H1 (cell line): Measurements from ENCODE around the gene TXNDC11. TPM values are rescaled to one million over a fixed set of nuclear protein-coding genes. Genes with fewer than 3 reads are reported as not detected.
A peak's percentile ranks its signal among the peaks of the same experiment; 100 is the strongest.

Experiments used
- CTCF ChIA-PET: fragments of 300-600 bp; sonication (Branson Sonifier 250); formaldehyde crosslinking; loops from one replicate; lab custom pipeline; 2021; ENCODE audit not compliant: partially characterized antibody; lab: Charles Lee
- POLR2A ChIA-PET: fragments of 300-600 bp; sonication (Branson Sonifier 250); formaldehyde crosslinking; loops from one replicate; lab custom pipeline; 2021; ENCODE audit warnings: inconsistent platforms; ENCODE audit not compliant: partially characterized antibody; lab: Charles Lee
- DNase-seq, 2 experiments: peaks; one replicate each; pipeline versions ENCODE4 v3.0.0 to v3.0.0-alpha.2; 2010 to 2022; ENCODE audit warnings: low spot score in 2 of 2, low read depth in 1 of 2, mixed read lengths in 1 of 2
- FAIRE-seq: peaks from 2 replicates; lab custom pipeline; 2011; peaks lifted over from hg19 to GRCh38; lab: Jason Lieb, UNC
- H2AFZ ChIP-seq: 2 replicates; pipeline ENCODE4 v1.8.1; 2012; ENCODE audit warnings: low read length, inconsistent platforms
- H2AK5ac ChIP-seq: 2 replicates; pipeline ENCODE4 v1.6.1; 2013; ENCODE audit warnings: low read depth, low read length
- H2BK120ac ChIP-seq: replicated peaks from 2 replicates; pipeline ENCODE3; 2013; ENCODE audit warnings: low read depth, low read length, inconsistent platforms
- H2BK12ac ChIP-seq: 2 replicates; pipeline ENCODE4 v1.6.1; 2013; ENCODE audit warnings: low read depth, low read length
- H2BK15ac ChIP-seq: 2 replicates; pipeline ENCODE4 v1.6.1; 2013; ENCODE audit warnings: low read length
- H2BK20ac ChIP-seq: 2 replicates; pipeline ENCODE4 v1.6.1; 2013; ENCODE audit warnings: low read length
- H2BK5ac ChIP-seq: 2 replicates; pipeline ENCODE4 v1.6.1; 2013; ENCODE audit warnings: low read depth, low read length
- H3K14ac ChIP-seq: 2 replicates; pipeline ENCODE4 v1.6.1; 2013; ENCODE audit warnings: inconsistent platforms; ENCODE audit not compliant: insufficient read length
- H3K18ac ChIP-seq: 2 replicates; pipeline ENCODE4 v1.6.1; 2013; ENCODE audit warnings: low read length; ENCODE audit errors: extremely low read depth
- H3K23ac ChIP-seq: 2 replicates; pipeline ENCODE4 v1.6.1; 2013; ENCODE audit warnings: inconsistent platforms; ENCODE audit not compliant: insufficient read length
- H3K23me2 ChIP-seq: 2 replicates; pipeline ENCODE4 v1.6.1; 2013; ENCODE audit warnings: low read depth, low read length
- H3K27ac ChIP-seq: 2 replicates; pipeline ENCODE4 v1.6.1; 2011; ENCODE audit warnings: low read depth, low read length, inconsistent platforms
- H3K27me3 ChIP-seq, 4 experiments: replicated peaks in 1 of 4; 1 replicate in 1 of 4; 2 replicates in 3 of 4; pipeline versions ENCODE4 v1.6.1 to v1.8.1; 2011 to 2013; ENCODE audit warnings: low read length in 3 of 4, mild to moderate bottlenecking in 3 of 4, inconsistent platforms in 2 of 4, mixed read lengths in 2 of 4, moderate library complexity in 1 of 4; ENCODE audit not compliant: control insufficient read depth in 3 of 4, insufficient read depth in 3 of 4; ENCODE audit errors: extremely low read depth in 1 of 4
- H3K36me3 ChIP-seq, 4 experiments: 2 replicates each; pipeline versions ENCODE4 v1.6.1 to v1.8.1; 2011 to 2013; ENCODE audit warnings: mild to moderate bottlenecking in 4 of 4, low read length in 3 of 4, moderate library complexity in 2 of 4, control low read depth in 1 of 4, inconsistent platforms in 1 of 4; ENCODE audit not compliant: insufficient read depth in 4 of 4, control insufficient read depth in 2 of 4
- H3K4ac ChIP-seq: replicated peaks from 2 replicates; pipeline ENCODE3; 2013; ENCODE audit warnings: low read length, low read depth, mixed read lengths, inconsistent platforms; ENCODE audit not compliant: insufficient read length
- H3K4me1 ChIP-seq, 4 experiments: replicated peaks in 1 of 4; 1 replicate in 1 of 4; 2 replicates in 3 of 4; pipeline versions ENCODE4 v1.6.1 to v1.8.1; 2011 to 2013; ENCODE audit warnings: low read length in 3 of 4, inconsistent platforms in 2 of 4, mixed read lengths in 1 of 4; ENCODE audit not compliant: insufficient read depth in 4 of 4, control insufficient read depth in 3 of 4
- H3K4me2 ChIP-seq, 2 experiments: 2 replicates each; pipeline versions ENCODE4 v1.6.1 to v1.8.1; 2011 to 2013; ENCODE audit warnings: low read depth in 2 of 2, low read length in 2 of 2, control low read depth in 1 of 2, inconsistent platforms in 1 of 2, mild to moderate bottlenecking in 1 of 2; ENCODE audit not compliant: insufficient read depth in 1 of 2
- H3K4me3 ChIP-seq, 4 experiments: fragments of 200-600, 300-600 bp in 1 of 4; sonication (generic), shearing (Covaris generic), sonication (Bioruptor Twin) in 1 of 4; 2 replicates each; pipeline versions ENCODE4 v1.5.1 to v1.8.1; 2011 to 2016; ENCODE audit warnings: low read length in 4 of 4, low read depth in 3 of 4, control low read depth in 2 of 4, inconsistent platforms in 2 of 4, mild to moderate bottlenecking in 2 of 4, mixed read lengths in 1 of 4, moderate library complexity in 1 of 4; ENCODE audit not compliant: insufficient read depth in 2 of 4; ENCODE audit errors: extremely low read depth in 1 of 4
- H3K56ac ChIP-seq: replicated peaks from 2 replicates; pipeline ENCODE3; 2013; ENCODE audit warnings: low read depth, mild to moderate bottlenecking, mixed read lengths, low read length, inconsistent platforms; ENCODE audit not compliant: insufficient read length
- H3K79me1 ChIP-seq: 2 replicates; pipeline ENCODE4 v1.6.1; 2013; ENCODE audit warnings: low read depth, low read length, control low read depth
- H3K79me2 ChIP-seq, 2 experiments: 2 replicates each; pipeline versions ENCODE4 v1.6.1 to v1.8.1; 2012 to 2013; ENCODE audit warnings: low read length in 2 of 2, mild to moderate bottlenecking in 2 of 2, inconsistent platforms in 1 of 2; ENCODE audit not compliant: insufficient read depth in 2 of 2, control insufficient read depth in 1 of 2
- H3K9ac ChIP-seq, 4 experiments: replicated peaks in 1 of 4; 1 replicate in 1 of 4; 2 replicates in 3 of 4; pipeline versions ENCODE4 v1.6.1 to v1.8.1; 2011 to 2013; ENCODE audit warnings: low read depth in 3 of 4, low read length in 3 of 4, control low read depth in 2 of 4, mild to moderate bottlenecking in 2 of 4, moderate library complexity in 2 of 4, inconsistent platforms in 1 of 4; ENCODE audit errors: extremely low read depth in 1 of 4
- H3K9me3 ChIP-seq, 2 experiments: 2 replicates each; pipeline versions ENCODE4 v1.6.1 to v1.8.1; 2012 to 2013; ENCODE audit warnings: mild to moderate bottlenecking in 2 of 2, moderate library complexity in 2 of 2, control low read depth in 1 of 2, inconsistent platforms in 1 of 2, low read depth in 1 of 2, low read length in 1 of 2, mixed read lengths in 1 of 2; ENCODE audit not compliant: insufficient read depth in 2 of 2
- H4K20me1 ChIP-seq, 2 experiments: replicated peaks in 1 of 2; 2 replicates each; pipeline versions ENCODE3 to v1.8.1; 2011 to 2013; ENCODE audit warnings: inconsistent platforms in 2 of 2, low read length in 2 of 2, mild to moderate bottlenecking in 1 of 2; ENCODE audit not compliant: insufficient read depth in 2 of 2, control insufficient read depth in 1 of 2
- H4K5ac ChIP-seq: 2 replicates; pipeline ENCODE4 v1.6.1; 2013; ENCODE audit warnings: low read length, low read depth, mixed read lengths, inconsistent platforms; ENCODE audit not compliant: insufficient read length
- H4K8ac ChIP-seq: 2 replicates; pipeline ENCODE4 v1.8.0; 2013; ENCODE audit warnings: mild to moderate bottlenecking, moderate library complexity, low read length, inconsistent platforms; ENCODE audit not compliant: insufficient read depth; ENCODE audit errors: extremely low read depth
- H4K91ac ChIP-seq: replicated peaks from 2 replicates; pipeline ENCODE3; 2013; ENCODE audit warnings: low read length, mixed read lengths, inconsistent platforms; ENCODE audit not compliant: insufficient read length
- BCL11A ChIP-seq, 2 experiments: IDR thresholded peaks; one replicate each; pipeline ENCODE4 v1.6.1; 2011; ENCODE audit warnings: low read depth in 2 of 2, low read length in 2 of 2, mild to moderate bottlenecking in 2 of 2
- CHD1 ChIP-seq: IDR thresholded peaks from 2 replicates; pipeline ENCODE4 v1.6.1; 2012; ENCODE audit warnings: low read depth, low read length, improper control_type of control experiment
- GTF2F1 ChIP-seq: IDR thresholded peaks from 2 replicates; pipeline ENCODE4 v1.6.1; 2012; ENCODE audit warnings: low read depth, low read length, improper control_type of control experiment, borderline replicate concordance
- JUN ChIP-seq: IDR thresholded peaks from 2 replicates; pipeline ENCODE4 v1.6.1; 2011; ENCODE audit warnings: low read depth, mild to moderate bottlenecking, improper control_type of control experiment, low read length
- KDM1A ChIP-seq: fragments of 200-600, 300-600 bp; sonication (generic); IDR thresholded peaks from 2 replicates; pipeline ENCODE4 v1.7.1; 2016; ENCODE audit warnings: mild to moderate bottlenecking, low read length, borderline replicate concordance
- RAD21 ChIP-seq, 2 experiments: IDR thresholded peaks in 1 of 2; conservative IDR thresholded peaks in 1 of 2; 2 replicates each; pipeline ENCODE4 v1.6.1; 2011; ENCODE audit warnings: low read depth in 2 of 2, low read length in 2 of 2, improper control_type of control experiment in 1 of 2, inconsistent platforms in 1 of 2, mild to moderate bottlenecking in 1 of 2, moderate library complexity in 1 of 2
- RFX5 ChIP-seq: IDR thresholded peaks from 2 replicates; pipeline ENCODE4 v1.6.1; 2011; ENCODE audit warnings: low read depth, low read length, improper control_type of control experiment, borderline replicate concordance
- SP1 ChIP-seq: IDR thresholded peaks from 2 replicates; pipeline ENCODE4 v1.6.1; 2011; ENCODE audit warnings: low read depth, low read length
- TBP ChIP-seq: IDR thresholded peaks from 2 replicates; pipeline ENCODE4 v1.6.1; 2011; ENCODE audit warnings: low read depth, low read length, improper control_type of control experiment
- WGBS, 2 experiments: shearing (Covaris generic) in 1 of 2; methylation state at CpG; one replicate each; pipeline versions ENCODE4 v1.1.6 to v1.1.7; 2013 to 2015; ENCODE audit warnings: low lambda C conversion rate in 2 of 2, mixed read lengths in 2 of 2, inconsistent platforms in 1 of 2, low coverage in 1 of 2, missing lambda C conversion rate in 1 of 2; ENCODE audit not compliant: insufficient replicate concordance in 2 of 2, insufficient coverage in 1 of 2, insufficient read length in 1 of 2; ENCODE audit errors: extremely low coverage in 1 of 2, missing lambda C conversion rate in 1 of 2; 5-methylcytosine and 5-hydroxymethylcytosine counted together
- long read RNA-seq, 2 experiments: library from RNA in 1 of 2; library from capped mRNA in 1 of 2; stranded (forward); transcript quantifications; one replicate each; pipeline ENCODE4 v2.0.0, GENCODE V29; 2021; ENCODE audit warnings: inconsistent platforms in 1 of 2
- polyA minus RNA-seq, 3 experiments: library from RNA; depleted of rRNA, polyadenylated mRNA; stranded (reverse); fragments of >200 nt; gene quantifications; 1 replicate in 2 of 3; 2 replicates in 1 of 3; pipeline ENCODE4 v1.2.3, GENCODE V29; 2011
- polyA plus RNA-seq, 7 experiments: library from polyadenylated mRNA; depleted of rRNA in 3 of 7; stranded (reverse) in 5 of 7; unstranded in 2 of 7; fragments of >200 nt in 5 of 7; fragments of 200-250 nt in 2 of 7; gene quantifications; 1 replicate in 5 of 7; 2 replicates in 1 of 7; 4 replicates in 1 of 7; pipeline versions ENCODE4 v1.2.1 to v1.2.3, GENCODE V29; 2011 to 2013; ENCODE audit warnings: missing spikeins in 2 of 7, mixed read lengths in 2 of 7
- total RNA-seq: library from RNA; stranded (reverse); fragmentation: NEBNext Ultra II Directional; extraction: Animal tissue kit (Norgen Biotek cat#: 25700); gene quantifications from 2 replicates; pipeline ENCODE4 v1.2.1, GENCODE V29; 2021

The TXNDC11 gene
- 12.6 and 13.8 TPM in 2 replicates for total RNA-seq
- polyA plus RNA-seq (2011; rRNA removed): 11.5 and 13.5 TPM in 2 replicates
- 13.4 TPM for polyA plus RNA-seq (2011; cell fraction: cytosol; rRNA removed)
- 11.1 TPM for polyA plus RNA-seq (2011; cell fraction: nucleus; rRNA removed)
- 7.2 to 9.7 TPM (median 8.2 TPM) in 4 replicates for polyA plus RNA-seq (2012, experiment 1 of 2)
- 4.9 TPM for polyA plus RNA-seq (2012, experiment 2 of 2)
- 14.2 TPM for polyA plus RNA-seq (2013, experiment 1 of 2)
- 16.1 TPM for polyA plus RNA-seq (2013, experiment 2 of 2)
- polyA minus RNA-seq (2011; rRNA and poly(A)+ RNA removed): 11.1 and 11.2 TPM in 2 replicates
- polyA minus RNA-seq (2011; cell fraction: cytosol; rRNA and poly(A)+ RNA removed): 7.6 TPM
- 6.5 TPM for polyA minus RNA-seq (2011; cell fraction: nucleus; rRNA and poly(A)+ RNA removed)
- long read RNA-seq, experiment 1, partial matches to known transcripts: 1 of 5 reads
- long read RNA-seq, experiment 1, other reads (novel, unspliced or antisense): 4 of 5 reads
- long read RNA-seq, experiment 2: 0 reads

GRCh38 chr16:11742536-11743307 is at the start of gene TXNDC11:
TXNDC11 (minus strand) TSS chr16:11742857; CDS start chr16:11742730, 127 bp downstream.
- peak within 1 kb of the TSS; percentile 27 for H2BK5ac ChIP-seq
- H3K4me3 ChIP-seq: peak within 1 kb of the TSS; percentile 74 to 85 (median 80)
- no peaks in the 10 kb centered on the region; the same call in 1 of the 2 replicates for H3K79me1 ChIP-seq
- H2BK12ac ChIP-seq: no peak within 1 kb of the TSS
- WGBS, 2 experiments: 5% methylated on average over 73 of the region's 96 CpGs; no CpG with 5 or more reads in 1 of the 2 experiments
- H3K56ac ChIP-seq: peak within 1 kb of the TSS; percentile 73
- H4K91ac ChIP-seq: peak within 1 kb of the TSS; percentile 30
- H2AFZ ChIP-seq: peak within 1 kb of the TSS; percentile 78; the same call in 1 of the 2 replicates
- peaks cover 2 to 6% (median 3%) of the 10 kb centered on the region in 4 experiments; a peak in 2 of 7 replicates for H3K4me1 ChIP-seq
- peaks cover 0 to 33% of the 10 kb centered on the region in 2 experiments; a peak in 2 of 4 replicates for H3K79me2 ChIP-seq
- H4K20me1 ChIP-seq: no peaks in the 10 kb centered on the region
- no peak within 1 kb of the TSS for H4K5ac ChIP-seq
- peak within 1 kb of the TSS; percentile 89 for H4K8ac ChIP-seq
- H2BK120ac ChIP-seq: no peak within 1 kb of the TSS
- peaks cover 2% of the 10 kb centered on the region for H3K23me2 ChIP-seq
- H3K18ac ChIP-seq: no peak within 1 kb of the TSS; the same call in 1 of the 2 replicates
- no peak within 1 kb of the TSS for H3K23ac ChIP-seq
- H3K4me2 ChIP-seq: peak within 1 kb of the TSS; percentile 65 to 69
- H2AK5ac ChIP-seq: no peak within 1 kb of the TSS
- H3K9ac ChIP-seq: peak within 1 kb of the TSS; percentile 64 to 91 (median 78)
- H3K4ac ChIP-seq: no peak within 1 kb of the TSS
- H3K9me3 ChIP-seq: no peaks in the 10 kb centered on the region
- 0 out of 2 replicates have a peak within 1 kb of the TSS, but pooled peaks have one; percentile 66 for H2BK15ac ChIP-seq
- CTCF ChIA-PET: interaction anchor here (0.6 to 1.8 kb wide), 4 partner anchors 28 to 553 kb away, joined by 3 to 6 read pairs (median 4); no protein-coding TSS in a partner anchor
- H3K14ac ChIP-seq: no peak within 1 kb of the TSS
- no peaks in the 10 kb centered on the region for H3K36me3 ChIP-seq
- H3K27me3 ChIP-seq: no peaks in the 10 kb centered on the region
- no peak for FAIRE-seq
- H2BK20ac ChIP-seq: no peak within 1 kb of the TSS
- POLR2A ChIA-PET: interaction anchor here (0.6 to 2.3 kb wide), 16 partner anchors 12 to 336 kb away, joined by 3 to 11 read pairs (median 4); partner anchors contain the start of genes RSL1D1 and ZC3H7A
- H3K27ac ChIP-seq: peak within 1 kb of the TSS; percentile 73; the same call in 1 of the 2 replicates
- peak; percentile 88 to 99 for DNase-seq
- TF ChIP-seq JUN: no peak
- TF ChIP-seq TBP: peak; percentile 85
- no peak for TF ChIP-seq CHD1
- no peak for TF ChIP-seq RFX5
- no peak for TF ChIP-seq BCL11A (IDR thresholded peaks at IDR 0.05; ENCODE audit: low read depth in 2 of 2, low read length in 2 of 2)
- TF ChIP-seq SP1: peak; percentile 68; the same call in 1 of the 2 replicates
- no peak for TF ChIP-seq KDM1A
- no peak for TF ChIP-seq RAD21 (IDR thresholded peaks at IDR 0.05 in 1 of 2, conservative IDR thresholded peaks at IDR 0.05 in 1 of 2; ENCODE audit: low read depth in 2 of 2, low read length in 2 of 2)
- TF ChIP-seq GTF2F1: no peak
